GM21619 (cell line): ENCODE data around the gene TOR4A.
A peak's percentile ranks its signal among the peaks of the same experiment; 100 is the strongest.
"Not testable (repeated sequence)": the region's sequence is repeated elsewhere in the genome, so short reads cannot be mapped to it uniquely, and the experiment has no call there.

ENCODE experiments used
- ATAC-seq: cut with Tn5 transposase; IDR thresholded peaks from one replicate; pipeline ENCODE4 v1.9.1; 2021; ENCODE audit not compliant: unreplicated experiment

TOR4A gene

GRCh38 chr9:137237759-137238726 lies 39.5 kb upstream of the TOR4A start:
- ATAC-seq: no peak

GRCh38 chr9:137239541-137240200 lies 37.9 kb upstream of the TOR4A start:
- ATAC-seq: not testable (repeated sequence)

GRCh38 chr9:137240318-137240840 lies 37.1 kb upstream of the TOR4A start:
- ATAC-seq: peak; percentile 23

- peak; percentile 67 for ATAC-seq
These were observed 36.6 kb upstream of the TOR4A start, which contains the start of gene TUBB4B for GRCh38 chr9:137240841-137241489. TUBB4B (plus strand) TSS chr9:137241287; CDS start chr9:137241361, 74 bp downstream.

- peak; percentile 3 for ATAC-seq
These were observed 35.8 kb upstream of the TOR4A start for GRCh38 chr9:137241490-137242268.

GRCh38 chr9:137242269-137243203 lies 35.0 kb upstream of the TOR4A start:
- ATAC-seq: no peak

GRCh38 chr9:137243266-137243625 lies 34.3 kb upstream of the TOR4A start:
- ATAC-seq: not testable (repeated sequence)

GRCh38 chr9:137243626-137244485 lies 33.7 kb upstream of the TOR4A start:
- no peak for ATAC-seq

GRCh38 chr9:137244486-137245449 lies 32.8 kb upstream of the TOR4A start:
- ATAC-seq: no peak

GRCh38 chr9:137245450-137246421 lies 31.8 kb upstream of the TOR4A start:
- ATAC-seq: no peak

GRCh38 chr9:137247135-137247915 lies 30.2 kb upstream of the TOR4A start:
- no peak for ATAC-seq

- no peak for ATAC-seq
These were observed 29.7 kb upstream of the TOR4A start for GRCh38 chr9:137247916-137248175.

GRCh38 chr9:137250329-137251193 lies 27.0 kb upstream of the TOR4A start:
- ATAC-seq: no peak

- ATAC-seq: no peak
These were observed 26.4 kb upstream of the TOR4A start, which contains the start of gene STPG3 for GRCh38 chr9:137251194-137251461. STPG3 (plus strand) TSS chr9:137251286; CDS start chr9:137251287, 1 bp downstream.
